ENCODE measurements around the gene C16orf74. TPM values are rescaled to one million over a fixed set of nuclear protein-coding genes. Genes with fewer than 3 reads are reported as not detected.

Gene C16orf74
- total RNA-seq, 1 experiment from 2014 or later, result 68.5 TPM

DNA sequence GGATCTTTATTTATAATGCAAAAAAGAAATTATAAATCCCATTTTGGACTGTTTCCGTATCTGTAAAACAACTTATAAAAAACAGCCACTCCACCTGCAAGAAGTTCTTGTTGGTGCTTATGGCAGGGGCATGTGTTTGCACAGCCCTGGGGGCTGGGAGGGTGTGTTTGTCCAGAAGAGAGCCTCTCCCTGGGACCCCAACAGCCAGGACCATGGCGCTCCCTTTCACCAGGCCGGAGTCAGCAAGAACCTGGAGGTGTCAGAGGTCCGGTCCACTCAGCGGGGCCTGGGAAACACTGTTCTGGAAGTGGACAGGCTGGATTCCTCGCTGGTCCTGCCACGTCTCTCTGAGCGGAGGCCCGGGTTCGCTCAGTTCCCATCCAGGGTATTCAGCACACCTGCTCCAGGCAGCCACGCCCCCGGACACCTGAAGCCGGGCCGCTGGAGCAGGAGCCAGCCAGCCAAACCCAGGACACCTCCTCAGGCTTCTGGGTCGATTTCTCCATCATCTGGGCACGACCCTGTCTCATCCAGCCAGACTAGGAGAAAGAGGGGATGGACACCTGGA lies 43.3 kb downstream of the C16orf74 start:
- no peak overlapping the region for H3K4me3 Mint-ChIP-seq (ENCODE audit: unreplicated experiment)
- TF ChIP-seq, protein P1, sequence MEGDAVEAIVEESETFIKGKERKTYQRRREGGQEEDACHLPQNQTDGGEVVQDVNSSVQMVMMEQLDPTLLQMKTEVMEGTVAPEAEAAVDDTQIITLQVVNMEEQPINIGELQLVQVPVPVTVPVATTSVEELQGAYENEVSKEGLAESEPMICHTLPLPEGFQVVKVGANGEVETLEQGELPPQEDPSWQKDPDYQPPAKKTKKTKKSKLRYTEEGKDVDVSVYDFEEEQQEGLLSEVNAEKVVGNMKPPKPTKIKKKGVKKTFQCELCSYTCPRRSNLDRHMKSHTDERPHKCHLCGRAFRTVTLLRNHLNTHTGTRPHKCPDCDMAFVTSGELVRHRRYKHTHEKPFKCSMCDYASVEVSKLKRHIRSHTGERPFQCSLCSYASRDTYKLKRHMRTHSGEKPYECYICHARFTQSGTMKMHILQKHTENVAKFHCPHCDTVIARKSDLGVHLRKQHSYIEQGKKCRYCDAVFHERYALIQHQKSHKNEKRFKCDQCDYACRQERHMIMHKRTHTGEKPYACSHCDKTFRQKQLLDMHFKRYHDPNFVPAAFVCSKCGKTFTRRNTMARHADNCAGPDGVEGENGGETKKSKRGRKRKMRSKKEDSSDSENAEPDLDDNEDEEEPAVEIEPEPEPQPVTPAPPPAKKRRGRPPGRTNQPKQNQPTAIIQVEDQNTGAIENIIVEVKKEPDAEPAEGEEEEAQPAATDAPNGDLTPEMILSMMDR (IDR thresholded peaks at IDR 0.05; ENCODE audit: unreplicated experiment), result no peak
- intact Hi-C loops (cut with micrococcal nuclease), result no loop called here
- POLR2A ChIA-PET, result no interaction called here
- H3K27me3 Mint-ChIP-seq (ENCODE audit: insufficient read depth, unreplicated experiment), result no peaks in the 10 kb centered on the region
- H3K36me3 Mint-ChIP-seq (ENCODE audit: insufficient read depth, unreplicated experiment), result peaks cover 26% of the 10 kb centered on the region
- peaks cover 4% of the 10 kb centered on the region for H3K4me1 Mint-ChIP-seq (ENCODE audit: insufficient read depth, unreplicated experiment)
- CTCF ChIA-PET, result no interaction called here
- no peak for DNase-seq (ENCODE audit: unreplicated experiment)
- BruUV-seq (replicated peaks), result TSS peak; percentile 74
- H3K27ac Mint-ChIP-seq (ENCODE audit: low read depth, unreplicated experiment), result no peak overlapping the region
- no peaks in the 10 kb centered on the region for H3K9me3 Mint-ChIP-seq (ENCODE audit: unreplicated experiment)

DNA sequence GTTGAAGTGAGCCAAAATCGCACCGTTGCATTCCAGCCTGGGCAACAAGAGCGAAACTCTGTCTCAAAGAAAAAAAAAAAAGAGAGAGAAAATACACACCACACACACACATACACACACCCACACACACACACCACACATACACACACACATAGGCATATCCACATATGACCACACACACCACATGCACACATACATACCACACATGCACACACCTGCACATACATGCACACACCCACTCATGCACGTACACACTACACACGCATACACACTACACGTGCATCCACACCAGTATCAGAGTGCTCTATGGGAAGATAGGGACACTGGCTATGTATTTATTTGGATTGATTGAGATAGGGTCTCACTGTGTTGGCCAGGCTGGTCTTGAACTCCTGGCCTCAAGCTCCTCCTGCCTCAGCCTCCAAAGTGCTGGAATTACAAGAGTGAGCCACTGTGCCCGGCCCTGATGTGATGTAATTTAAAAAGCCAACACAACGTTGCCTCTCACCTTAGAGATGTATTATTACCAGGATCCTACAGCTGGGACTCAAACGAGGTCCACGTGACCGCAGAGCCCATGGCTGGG lies 44.4 kb downstream of the C16orf74 start:
- CTCF ChIA-PET, result interaction anchor here (1.8 kb wide), 1 partner anchor 11 kb away, joined by 10 read pairs; no protein-coding TSS in a partner anchor
- DNase-seq (ENCODE audit: unreplicated experiment), result no peak
- no TSS peak for BruUV-seq (replicated peaks)
- Mint-ChIP-seq H3K4me1 (ENCODE audit: insufficient read depth, unreplicated experiment) (peaks cover 4% of the 10 kb centered on the region), H3K9me3 (ENCODE audit: unreplicated experiment) (no peaks in the 10 kb centered on the region), H3K27ac (ENCODE audit: low read depth, unreplicated experiment) (no peak overlapping the region), H3K4me3 (ENCODE audit: unreplicated experiment) (no peak overlapping the region), H3K36me3 (ENCODE audit: insufficient read depth, unreplicated experiment) (peaks cover 30% of the 10 kb centered on the region), H3K27me3 (ENCODE audit: insufficient read depth, unreplicated experiment) (no peaks in the 10 kb centered on the region)
- POLR2A ChIA-PET, result no interaction called here
- TF ChIP-seq, protein P1 (IDR thresholded peaks at IDR 0.05; ENCODE audit: unreplicated experiment), result no peak
- intact Hi-C loops (cut with micrococcal nuclease), result no loop called here

- no peak for DNase-seq (ENCODE audit: unreplicated experiment)
- H3K9me3 Mint-ChIP-seq (ENCODE audit: unreplicated experiment), result no peaks in the 10 kb centered on the region
- no TSS peak for BruUV-seq (replicated peaks)
- TF ChIP-seq, protein P1 (IDR thresholded peaks at IDR 0.05; ENCODE audit: unreplicated experiment), result no peak
- intact Hi-C loops (cut with micrococcal nuclease), result no loop called here
- CTCF ChIA-PET, result interaction anchor here (1.8 kb wide), 1 partner anchor 13 kb away, joined by 10 read pairs; no protein-coding TSS in a partner anchor
- no peak overlapping the region for H3K27ac Mint-ChIP-seq (ENCODE audit: low read depth, unreplicated experiment)
- no peaks in the 10 kb centered on the region for H3K4me1 Mint-ChIP-seq (ENCODE audit: insufficient read depth, unreplicated experiment)
- H3K36me3 Mint-ChIP-seq (ENCODE audit: insufficient read depth, unreplicated experiment), result peaks cover 18% of the 10 kb centered on the region
- POLR2A ChIA-PET, result interaction anchor here (0.7 kb wide), 1 partner anchor 11 kb away, joined by 3 read pairs; no protein-coding TSS in a partner anchor
- H3K4me3 Mint-ChIP-seq (ENCODE audit: unreplicated experiment), result no peak overlapping the region
- H3K27me3 Mint-ChIP-seq (ENCODE audit: insufficient read depth, unreplicated experiment), result no peaks in the 10 kb centered on the region
These were observed 45.7 kb downstream of the C16orf74 start for GRCh38 chr16:85704900-85705846.

GRCh38 chr16:85704011-85704410 lies 46.9 kb downstream of the C16orf74 start:
- H3K36me3 Mint-ChIP-seq (ENCODE audit: insufficient read depth, unreplicated experiment), result peaks cover 18% of the 10 kb centered on the region
- DNase-seq (ENCODE audit: unreplicated experiment), result no peak
- intact Hi-C loops (cut with micrococcal nuclease), result no loop called here
- ChIA-PET CTCF (interaction anchor here (0.6 kb wide), 1 partner anchor 58 kb away, joined by 3 read pairs; no protein-coding TSS in a partner anchor), POLR2A (no interaction called here)
- no peak overlapping the region for H3K4me3 Mint-ChIP-seq (ENCODE audit: unreplicated experiment)
- H3K4me1 Mint-ChIP-seq (ENCODE audit: insufficient read depth, unreplicated experiment), result no peaks in the 10 kb centered on the region
- H3K27ac Mint-ChIP-seq (ENCODE audit: low read depth, unreplicated experiment), result no peak overlapping the region
- no peaks in the 10 kb centered on the region for H3K9me3 Mint-ChIP-seq (ENCODE audit: unreplicated experiment)
- BruUV-seq (replicated peaks), result no TSS peak
- no peaks in the 10 kb centered on the region for H3K27me3 Mint-ChIP-seq (ENCODE audit: insufficient read depth, unreplicated experiment)
- TF ChIP-seq, protein P1 (IDR thresholded peaks at IDR 0.05; ENCODE audit: unreplicated experiment), result no peak
